ENCODE results near the gene ZNF746.
"Not testable (repeated sequence)": the region's sequence is repeated elsewhere in the genome, so short reads cannot be mapped to it uniquely, and the experiment has no call there.

ZNF746 gene

GRCh38 chr7:149497467-149498261, at the start of gene ZNF746:
Gene ZNF746 (minus strand): TSS chr7:149497809. CDS start chr7:149497536, 273 bp downstream.
- FAIRE-seq (no peak), DNase-seq (ENCODE audit: low spot score) (peak; percentile 70)

DNA sequence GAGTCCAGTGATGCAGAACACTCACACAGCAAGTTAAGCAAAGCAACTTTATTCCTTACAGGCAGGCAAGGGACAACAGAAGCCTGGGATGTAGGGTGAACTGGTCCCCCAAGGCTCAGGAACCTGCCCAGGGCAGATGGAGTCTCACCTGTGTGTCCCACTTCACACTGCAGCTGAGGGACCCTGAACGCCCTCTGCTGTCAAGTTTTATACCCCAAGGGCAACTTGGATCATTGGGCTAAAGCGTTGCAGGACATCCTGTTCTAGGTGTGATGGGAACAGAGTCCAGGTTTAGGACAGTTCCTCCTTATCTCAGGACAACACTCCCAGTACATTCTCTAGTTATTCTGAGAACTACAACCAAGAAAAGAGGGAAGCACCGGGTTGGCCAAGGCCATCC, 49.5 kb upstream of the ZNF746 start:
- DNase-seq (ENCODE audit: low spot score): no peak
- no peak for FAIRE-seq

- FAIRE-seq: no peak
- no peak for DNase-seq (ENCODE audit: low spot score)
Measured at GRCh38 chr7:149546331-149546730, 48.7 kb upstream of the ZNF746 start.

GRCh38 chr7:149544028-149544427, 46.4 kb upstream of the ZNF746 start:
- FAIRE-seq: no peak
- no peak for DNase-seq (ENCODE audit: low spot score)

DNA sequence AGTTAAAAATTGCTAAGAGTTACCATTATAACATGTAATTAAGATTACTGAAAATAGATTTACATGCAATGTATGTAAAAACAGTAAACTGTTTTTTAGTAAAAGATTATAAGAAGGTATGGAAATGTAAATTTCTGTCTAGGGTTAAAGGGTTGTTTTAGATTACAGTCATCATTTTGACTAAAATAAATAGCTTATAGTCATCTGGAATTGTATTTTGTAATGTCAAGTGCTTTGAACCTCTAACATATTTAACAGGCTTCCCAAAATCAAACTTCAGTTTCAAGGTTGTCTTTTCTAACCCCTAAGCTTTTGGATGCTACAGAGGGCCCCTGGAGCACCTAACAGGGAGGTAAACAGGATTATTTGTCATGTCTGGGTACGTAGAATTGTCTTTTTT, 35.0 kb upstream of the ZNF746 start:
- no peak for FAIRE-seq
- DNase-seq (ENCODE audit: low spot score): no peak

DNA sequence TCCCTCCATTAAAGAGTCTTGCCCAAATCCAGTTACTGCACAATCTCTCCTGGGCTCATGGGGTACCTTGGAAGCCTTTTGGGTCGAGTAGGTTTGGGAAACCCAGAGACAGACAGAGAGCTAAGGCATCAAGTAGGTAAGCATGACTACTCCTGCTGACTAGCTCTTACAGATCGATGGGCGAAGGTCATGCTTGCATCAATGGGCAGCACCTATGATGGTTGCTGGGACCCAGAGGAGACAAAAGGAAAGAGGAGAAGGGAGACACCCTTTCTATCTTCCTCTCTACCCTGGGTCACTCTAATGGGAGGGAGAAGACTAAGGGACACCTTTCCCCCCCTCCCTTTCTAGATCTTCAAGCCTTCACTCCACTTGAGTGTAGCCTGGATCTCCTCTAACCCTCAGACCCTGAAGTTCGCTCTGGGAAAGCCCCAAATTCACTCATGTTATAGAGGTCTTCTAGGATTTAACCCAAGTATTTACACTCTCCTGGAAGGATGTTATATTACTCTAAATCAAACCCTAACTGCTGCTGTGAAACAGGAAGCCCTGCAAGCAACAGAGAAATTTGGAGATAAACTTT, 31.6 kb upstream of the ZNF746 start:
- FAIRE-seq (no peak), DNase-seq (ENCODE audit: low spot score) (no peak)

DNA sequence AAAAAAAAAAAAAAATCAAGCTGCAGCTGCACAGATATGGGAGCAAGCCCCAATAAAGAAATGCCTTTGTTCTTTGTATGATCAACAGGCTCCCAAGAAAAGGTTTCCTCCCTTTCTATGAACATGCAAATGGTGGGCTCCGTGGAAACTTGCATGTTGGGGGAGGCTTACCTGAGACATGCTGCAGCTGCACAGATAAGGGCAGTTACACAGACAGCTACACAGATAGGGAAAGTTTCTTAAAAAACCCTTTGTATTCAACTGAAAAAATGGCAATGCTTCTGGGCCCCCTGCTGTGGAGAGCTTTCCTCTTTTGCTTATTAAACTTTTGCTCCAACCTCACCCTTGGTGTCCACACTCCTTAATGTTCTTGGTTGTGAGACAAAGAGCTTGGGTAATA, 29.8 kb upstream of the ZNF746 start:
- DNase-seq (ENCODE audit: low spot score): no peak
- FAIRE-seq: no peak

DNA sequence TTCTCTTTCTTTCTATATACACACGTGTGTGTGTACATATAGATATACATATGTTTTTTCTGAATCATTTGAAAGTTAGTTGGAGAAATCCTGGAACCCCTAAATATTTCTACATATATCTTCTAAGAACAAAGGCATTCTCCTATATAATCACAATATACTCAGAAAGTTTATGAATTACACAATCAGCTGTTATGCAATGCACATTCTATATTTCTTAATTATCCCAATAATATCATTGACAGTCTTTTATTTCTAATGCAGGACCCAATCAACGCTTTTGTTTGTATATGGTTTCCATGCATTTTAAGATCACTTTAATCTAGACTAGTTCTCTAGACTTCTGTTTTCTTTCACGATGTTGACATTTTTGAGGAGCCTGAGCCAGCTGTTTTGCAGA, 27.7 kb upstream of the ZNF746 start:
- FAIRE-seq: no peak
- DNase-seq (ENCODE audit: low spot score): no peak

DNA sequence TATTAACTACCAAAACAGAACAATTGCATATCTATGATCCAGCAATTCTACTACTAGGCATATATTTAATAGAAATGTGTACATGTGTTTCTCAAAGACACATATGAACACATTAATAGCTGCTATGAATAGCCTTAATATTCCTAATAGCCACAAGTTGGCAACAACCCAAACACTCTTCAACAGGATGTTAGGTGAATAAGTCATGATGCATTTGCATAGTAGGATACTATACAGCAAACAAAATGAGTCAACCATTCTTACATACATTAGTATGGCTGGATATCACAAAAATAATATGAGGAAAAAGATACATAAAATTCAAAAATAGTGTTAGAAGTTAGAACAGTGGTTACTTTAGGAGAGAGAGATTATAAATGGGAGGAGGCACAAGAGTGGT, 26.8 kb upstream of the ZNF746 start:
- FAIRE-seq (no peak), DNase-seq (ENCODE audit: low spot score) (no peak)

- FAIRE-seq: no peak
- no peak for DNase-seq (ENCODE audit: low spot score)
Measured at GRCh38 chr7:149510248-149510647, 12.6 kb upstream of the ZNF746 start.

DNA sequence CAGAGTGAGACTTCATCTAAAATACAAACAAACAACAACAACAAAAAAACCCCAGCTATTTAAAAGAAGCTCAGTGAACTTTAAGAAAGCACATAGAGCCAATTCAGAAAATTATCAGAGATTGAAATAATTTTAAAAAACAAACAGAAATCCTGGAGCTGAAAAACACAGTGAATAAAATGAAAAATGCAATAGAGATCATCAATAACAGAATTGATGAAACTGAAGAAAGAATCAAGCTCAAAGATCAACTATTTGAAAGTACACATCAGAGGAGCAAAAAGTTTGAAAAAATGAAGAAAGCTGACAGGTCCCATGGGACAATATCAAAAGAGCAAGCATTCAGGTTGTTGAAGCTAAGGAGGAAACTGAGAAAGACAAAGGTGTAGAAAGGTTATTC, 12.2 kb upstream of the ZNF746 start:
- no peak for FAIRE-seq
- DNase-seq (ENCODE audit: low spot score): no peak

DNA sequence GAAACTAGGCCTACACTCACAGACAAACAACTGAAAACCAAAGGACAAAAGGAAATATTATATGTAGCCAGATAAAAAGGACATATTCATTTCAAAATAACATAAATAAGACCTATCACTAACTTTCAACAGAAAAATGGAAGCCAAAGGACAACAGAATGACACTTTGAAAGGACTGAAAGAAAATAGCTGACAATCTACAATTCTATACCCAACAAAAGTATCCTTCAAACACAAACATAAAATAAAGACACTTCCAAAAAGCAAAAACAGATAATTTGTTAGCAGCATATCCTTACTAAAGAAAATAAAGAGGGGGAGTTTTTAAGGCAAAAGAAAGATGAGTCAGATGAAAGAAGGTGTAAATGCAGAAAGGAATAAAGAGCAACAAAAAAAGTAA, 7.9 kb upstream of the ZNF746 start:
- DNase-seq (ENCODE audit: low spot score) (no peak), FAIRE-seq (no peak)

DNA sequence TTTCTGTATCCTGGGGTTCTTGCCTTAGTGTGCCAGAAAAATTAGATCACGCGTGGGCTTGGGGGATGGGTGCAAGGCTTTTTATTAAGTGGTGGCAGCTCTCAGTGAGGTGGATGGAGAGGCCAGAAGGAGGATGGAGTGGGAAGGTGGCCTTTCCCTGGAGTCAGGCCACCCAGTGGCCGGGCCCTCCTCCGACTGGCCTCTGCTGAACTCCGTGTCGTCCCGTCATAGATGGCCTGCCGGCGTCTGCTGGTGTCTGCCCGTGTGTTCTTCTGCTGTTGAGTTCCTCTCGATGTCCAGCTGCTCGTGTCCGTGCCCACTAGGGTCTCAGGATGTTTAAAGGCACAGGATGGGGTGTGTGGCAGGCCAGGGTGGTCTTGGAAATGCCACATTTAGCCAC, 4.0 kb upstream of the ZNF746 start:
- FAIRE-seq (no peak), DNase-seq (ENCODE audit: low spot score) (no peak)

GRCh38 chr7:149500910-149501309, 3.3 kb upstream of the ZNF746 start:
- no peak for DNase-seq (ENCODE audit: low spot score)

GRCh38 chr7:149500201-149500600, 2.6 kb upstream of the ZNF746 start:
- FAIRE-seq: no peak

More at GRCh38 chr7:149500910-149501309, 3.3 kb upstream of the ZNF746 start:
- FAIRE-seq: no peak

DNA sequence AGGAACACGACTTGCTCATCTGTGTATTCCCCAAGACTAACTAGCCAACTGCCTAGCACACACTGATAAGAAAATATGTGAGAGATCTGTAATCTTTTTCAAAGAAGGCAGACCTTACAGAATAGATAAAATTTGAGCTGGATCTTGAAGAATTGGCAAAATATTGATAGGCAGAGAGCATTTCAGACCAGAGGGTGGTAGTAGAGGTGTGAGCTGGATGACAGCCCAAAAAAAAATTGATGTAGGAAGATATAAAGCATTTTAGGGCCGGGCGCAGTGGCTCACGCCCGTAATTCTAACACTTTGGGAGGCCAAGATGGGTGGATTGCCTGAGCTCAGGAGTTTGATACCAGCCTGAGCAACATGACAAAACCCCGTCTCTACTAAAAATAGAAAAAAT, 1.2 kb upstream of the ZNF746 start:
- DNase-seq (ENCODE audit: low spot score) (no peak), FAIRE-seq (no peak)

More at GRCh38 chr7:149500201-149500600, 2.6 kb upstream of the ZNF746 start:
- DNase-seq (ENCODE audit: low spot score): no peak

DNA sequence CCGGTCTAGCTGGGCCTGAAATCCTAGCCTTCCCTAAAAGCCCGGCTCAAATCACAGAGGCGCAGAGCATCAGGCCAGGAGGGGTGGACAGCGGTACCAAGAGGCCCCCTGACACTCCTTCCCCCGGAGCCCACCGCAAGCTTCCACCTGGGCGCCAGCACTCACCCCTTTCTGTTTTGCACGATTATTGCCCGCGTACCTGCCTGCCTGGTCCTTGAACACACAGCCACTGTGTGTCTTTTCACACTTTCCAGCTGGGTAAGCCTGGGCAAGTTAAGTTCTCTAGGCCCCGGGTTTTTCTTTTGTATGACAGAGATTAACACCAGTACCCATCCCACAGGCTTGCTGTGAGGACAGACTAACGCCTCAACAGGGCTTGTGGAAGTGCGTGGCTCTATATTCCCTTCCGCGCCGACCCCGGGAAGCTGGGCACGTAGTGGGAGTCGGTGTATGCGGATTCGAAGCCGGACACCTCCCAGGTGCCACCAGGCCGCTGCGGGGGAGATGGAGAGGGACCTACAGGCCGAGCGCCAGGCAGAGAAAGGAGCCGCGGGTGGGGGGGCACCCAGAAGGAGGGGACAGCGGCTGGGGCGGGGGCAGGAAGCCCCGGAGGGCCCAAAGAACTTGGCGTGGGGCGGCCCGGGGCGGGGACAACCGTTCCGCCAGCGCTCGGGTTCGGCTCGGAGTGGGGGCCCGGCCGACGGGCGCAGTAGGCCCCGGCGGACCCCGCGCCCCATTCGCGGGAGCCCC, 792 bp downstream of the ZNF746 start:
- DNase-seq (ENCODE audit: low spot score): no peak
- FAIRE-seq: no peak

- FAIRE-seq (no peak), DNase-seq (ENCODE audit: low spot score) (peak; percentile 54)
Measured at GRCh38 chr7:149495785-149496641, 1.6 kb downstream of the ZNF746 start.

- FAIRE-seq (no peak), DNase-seq (ENCODE audit: low spot score) (no peak)
Measured at GRCh38 chr7:149494738-149495368, 2.8 kb downstream of the ZNF746 start.

- DNase-seq (ENCODE audit: low spot score); FAIRE-seq: not testable (repeated sequence)
Measured at GRCh38 chr7:149493975-149494374, 3.6 kb downstream of the ZNF746 start.

- DNase-seq (ENCODE audit: low spot score) (no peak), FAIRE-seq (no peak)
Measured at GRCh38 chr7:149493366-149493765, 4.2 kb downstream of the ZNF746 start.
